Renal cortical epithelial cell (primary cell): ENCODE measurements around the gene SDK2. TPM values are rescaled to one million over a fixed set of nuclear protein-coding genes. Genes with fewer than 3 reads are reported as not detected.

Experiments used
- DNase-seq: peaks from one replicate; pipeline ENCODE4 v3.0.0-alpha.2; 2011; ENCODE audit warnings: low read depth
- total RNA-seq: library from RNA; depleted of rRNA; stranded (reverse); fragments of >200 nt; gene quantifications from 2 replicates; pipeline ENCODE4 v1.2.3, GENCODE V29; 2014

Gene SDK2
- total RNA-seq, 1 donor from 2014 or later, result 0.10 TPM

GRCh38 chr17:73304971-73305812, 339.1 kb downstream of the SDK2 start:
- DNase-seq, result peak; percentile 58

GRCh38 chr17:73304438-73304837, 339.8 kb downstream of the SDK2 start:
- DNase-seq, result no peak

- DNase-seq, result no peak
These were observed 342.1 kb downstream of the SDK2 start for GRCh38 chr17:73302189-73302588.

GRCh38 chr17:73301369-73301768, 342.9 kb downstream of the SDK2 start:
- no peak for DNase-seq

- no peak for DNase-seq
These were observed 343.9 kb downstream of the SDK2 start for GRCh38 chr17:73300392-73300791.

- DNase-seq, result no peak
These were observed 346.0 kb downstream of the SDK2 start for GRCh38 chr17:73297934-73298861.

- peak; percentile 98 for DNase-seq
These were observed 350.7 kb downstream of the SDK2 start for GRCh38 chr17:73293480-73293911.

GRCh38 chr17:73293031-73293430, 351.2 kb downstream of the SDK2 start:
- no peak for DNase-seq

GRCh38 chr17:73292031-73292531, 352.2 kb downstream of the SDK2 start:
- peak; percentile 98 for DNase-seq

- peak; percentile 88 for DNase-seq
These were observed 352.9 kb downstream of the SDK2 start for GRCh38 chr17:73291260-73291801.

GRCh38 chr17:73290399-73291259, 353.6 kb downstream of the SDK2 start:
- no peak for DNase-seq

- DNase-seq, result no peak
These were observed 354.5 kb downstream of the SDK2 start for GRCh38 chr17:73289549-73290254.

GRCh38 chr17:73288534-73289302, 355.5 kb downstream of the SDK2 start:
- DNase-seq, result peak; percentile 25

- DNase-seq, result no peak
These were observed 357.4 kb downstream of the SDK2 start for GRCh38 chr17:73286863-73287296.

- no peak for DNase-seq
These were observed 358.1 kb downstream of the SDK2 start for GRCh38 chr17:73285916-73286862.

- DNase-seq, result no peak
These were observed 358.7 kb downstream of the SDK2 start for GRCh38 chr17:73285603-73285908.

GRCh38 chr17:73284906-73285602, 359.2 kb downstream of the SDK2 start:
- DNase-seq, result no peak
